A673 (cell line): ENCODE measurements around the gene BMP8B. TPM values are rescaled to one million over a fixed set of nuclear protein-coding genes. Genes with fewer than 3 reads are reported as not detected.

Experiments
- BruUV-seq: library from RNA; stranded (reverse); fragments of 400-500 nt; replicated peaks from 2 replicates; lab custom pipeline; 2021; lab: Mats Ljungman, UMichigan
- CTCF ChIA-PET: fragments of 300-600 bp; sonication (Branson Sonifier 250); formaldehyde crosslinking; loops from one replicate; lab custom pipeline; 2022; ENCODE audit warnings: antibody characterized with exemption; lab: Charles Lee
- POLR2A ChIA-PET: fragments of 300-600 bp; sonication (Branson Sonifier 250); formaldehyde crosslinking; loops from one replicate; lab custom pipeline; 2022; ENCODE audit warnings: antibody characterized with exemption; ENCODE audit not compliant: low non-redundant PET; lab: Charles Lee
- DNase-seq: peaks from one replicate; pipeline ENCODE4 v3.0.0-alpha.2; 2015; ENCODE audit warnings: low spot score
- H3K27ac ChIP-seq: fragments of 200-600 bp; sonication (generic); 2 replicates; pipeline ENCODE4 v1.5.1; 2016; ENCODE audit warnings: mixed run types, low read depth, mild to moderate bottlenecking, mixed read lengths, antibody characterized with exemption, low read length; ENCODE audit not compliant: poor library complexity, severe bottlenecking
- H3K27me3 ChIP-seq: fragments of 200-600 bp; sonication (generic); replicated peaks from 2 replicates; pipeline ENCODE4 v1.6.1; 2017; ENCODE audit warnings: mixed run types, low read depth, mild to moderate bottlenecking, mixed read lengths, antibody characterized with exemption, low read length; ENCODE audit not compliant: insufficient read depth, poor library complexity
- H3K36me3 ChIP-seq: fragments of 200-600 bp; sonication (generic); 2 replicates; pipeline ENCODE4 v1.6.1; 2016; ENCODE audit warnings: mixed run types, mild to moderate bottlenecking, mixed read lengths, antibody characterized with exemption, low read length; ENCODE audit not compliant: insufficient read depth, poor library complexity, severe bottlenecking
- H3K4me1 ChIP-seq: fragments of 200-600 bp; sonication (generic); 2 replicates; pipeline ENCODE4 v1.6.1; 2017; ENCODE audit warnings: mixed run types, mild to moderate bottlenecking, mixed read lengths, antibody characterized with exemption, low read length; ENCODE audit not compliant: insufficient read depth, poor library complexity, severe bottlenecking
- H3K4me3 ChIP-seq: fragments of 200-600 bp; sonication (generic); 2 replicates; pipeline ENCODE4 v1.5.1; 2016; ENCODE audit warnings: low read depth, mixed run types, mild to moderate bottlenecking, mixed read lengths, low read length; ENCODE audit not compliant: poor library complexity, severe bottlenecking
- H3K9me3 ChIP-seq: fragments of 200-600 bp; sonication (generic); 2 replicates; pipeline ENCODE4 v1.6.1; 2016; ENCODE audit warnings: mixed run types, low read depth, mild to moderate bottlenecking, mixed read lengths, antibody characterized with exemption, low read length; ENCODE audit not compliant: poor library complexity, severe bottlenecking
- EZH2 ChIP-seq: fragments of 200-600 bp; sonication (generic); IDR thresholded peaks from 2 replicates; pipeline ENCODE4 v1.6.1; 2017; ENCODE audit warnings: borderline replicate concordance, low read depth, mild to moderate bottlenecking, mixed read lengths, antibody characterized with exemption, low read length; ENCODE audit not compliant: poor library complexity, severe bottlenecking
- intact Hi-C: fragments of 100-400 bp; cut with micrococcal nuclease; formaldehyde crosslinking; loops from one replicate; pipeline ENCODE4 v1.10.0; 2022; ENCODE audit not compliant: unreplicated experiment
- total RNA-seq: library from RNA; stranded (reverse); gene quantifications from 2 replicates; pipeline ENCODE4 v1.2.3, GENCODE V29; 2021
- TF ChIP-seq, protein P1 (sequence below): fragments of 300-800, 200-600 bp; sonication (generic); conservative IDR thresholded peaks from 2 replicates; pipeline ENCODE4 v1.5.1; 2017; ENCODE audit warnings: low read depth, mild to moderate bottlenecking, antibody characterized with exemption, low read length, moderate library complexity, mixed read lengths

The BMP8B gene
- total RNA-seq, 1 experiment from 2014 or later, result 0.06 TPM

DNA sequence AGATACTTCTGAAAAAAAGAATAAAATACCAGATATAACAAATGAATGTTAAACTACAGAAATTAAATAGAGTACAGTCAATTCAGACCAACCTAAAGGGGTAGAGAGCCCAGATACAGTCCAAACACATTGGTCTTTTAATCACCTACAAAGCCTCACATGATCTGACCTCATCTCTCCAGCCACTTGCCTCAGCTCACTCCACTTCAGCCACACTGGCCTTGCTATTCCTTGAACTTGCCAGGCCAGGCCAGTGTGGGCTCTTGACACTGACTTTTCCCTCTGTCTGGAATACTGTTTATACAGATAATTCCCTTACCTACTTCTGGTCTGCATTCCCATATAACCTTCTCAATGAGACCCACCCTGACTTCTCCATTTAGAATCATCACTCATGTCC is 67.0 kb downstream of the BMP8B start:
- POLR2A ChIA-PET, result interaction anchor here (0.6 kb wide), 1 partner anchor 262 kb away, joined by 3 read pairs; no protein-coding TSS in a partner anchor
- TF ChIP-seq EZH2, result no peak
- TF ChIP-seq, protein P1, sequence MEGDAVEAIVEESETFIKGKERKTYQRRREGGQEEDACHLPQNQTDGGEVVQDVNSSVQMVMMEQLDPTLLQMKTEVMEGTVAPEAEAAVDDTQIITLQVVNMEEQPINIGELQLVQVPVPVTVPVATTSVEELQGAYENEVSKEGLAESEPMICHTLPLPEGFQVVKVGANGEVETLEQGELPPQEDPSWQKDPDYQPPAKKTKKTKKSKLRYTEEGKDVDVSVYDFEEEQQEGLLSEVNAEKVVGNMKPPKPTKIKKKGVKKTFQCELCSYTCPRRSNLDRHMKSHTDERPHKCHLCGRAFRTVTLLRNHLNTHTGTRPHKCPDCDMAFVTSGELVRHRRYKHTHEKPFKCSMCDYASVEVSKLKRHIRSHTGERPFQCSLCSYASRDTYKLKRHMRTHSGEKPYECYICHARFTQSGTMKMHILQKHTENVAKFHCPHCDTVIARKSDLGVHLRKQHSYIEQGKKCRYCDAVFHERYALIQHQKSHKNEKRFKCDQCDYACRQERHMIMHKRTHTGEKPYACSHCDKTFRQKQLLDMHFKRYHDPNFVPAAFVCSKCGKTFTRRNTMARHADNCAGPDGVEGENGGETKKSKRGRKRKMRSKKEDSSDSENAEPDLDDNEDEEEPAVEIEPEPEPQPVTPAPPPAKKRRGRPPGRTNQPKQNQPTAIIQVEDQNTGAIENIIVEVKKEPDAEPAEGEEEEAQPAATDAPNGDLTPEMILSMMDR, result no peak
- H3K27me3 ChIP-seq, result peaks cover 32% of the 10 kb centered on the region
- H3K36me3 ChIP-seq, result no peaks in the 10 kb centered on the region
- no peaks in the 10 kb centered on the region for H3K4me1 ChIP-seq
- no TSS peak for BruUV-seq
- H3K27ac ChIP-seq, result no peak overlapping the region
- H3K9me3 ChIP-seq, result no peaks in the 10 kb centered on the region
- intact Hi-C loops, result loop anchor here (2.0 to 5.0 kb wide), 2 partner anchors 113 to 214 kb away; no protein-coding TSS in a partner anchor
- DNase-seq, result no peak
- CTCF ChIA-PET, result no interaction called here
- H3K4me3 ChIP-seq, result no peak overlapping the region

DNA sequence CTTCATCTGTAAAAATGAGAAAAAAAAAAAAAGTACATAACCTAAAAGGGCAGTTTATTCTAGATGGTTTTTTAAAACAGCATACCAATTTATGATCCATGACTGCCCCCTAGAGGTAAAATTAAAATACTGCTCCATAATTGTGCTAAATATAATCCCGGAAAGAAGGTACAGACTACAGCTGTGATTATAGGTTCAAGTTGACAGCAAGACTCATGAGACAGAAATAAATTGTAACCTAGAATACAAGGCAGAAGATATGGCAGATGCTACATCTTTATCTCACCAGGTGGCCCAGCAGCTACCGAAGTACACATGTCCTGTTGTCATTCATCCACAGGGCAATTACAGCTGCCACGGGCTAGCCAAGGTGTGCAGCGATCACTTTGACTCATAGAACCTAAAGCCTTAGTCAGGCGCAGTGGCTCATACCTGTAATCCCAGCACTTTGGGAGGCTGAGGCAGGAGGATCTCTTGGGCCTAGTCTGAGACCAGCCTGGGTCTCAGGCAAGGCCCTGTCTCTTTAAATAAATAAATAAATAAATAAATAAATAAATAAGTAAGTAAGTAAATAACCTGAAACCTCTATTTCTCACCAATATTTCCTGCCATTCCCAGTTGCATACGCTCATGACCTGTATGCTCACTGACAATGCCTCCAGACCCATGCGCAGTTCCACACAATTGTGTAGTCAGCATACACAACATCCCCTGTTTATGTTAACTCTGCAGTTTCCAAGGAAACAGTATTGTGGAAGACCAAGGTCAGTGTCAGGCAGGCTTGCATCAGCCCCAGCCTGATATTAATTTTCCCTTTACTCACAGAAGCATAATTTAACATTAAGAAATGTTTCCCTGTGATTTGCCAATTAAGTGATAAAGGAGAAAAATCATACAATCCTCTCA is 68.3 kb downstream of the BMP8B start:
- DNase-seq, result peak; percentile 81
- ChIA-PET POLR2A (no interaction called here), CTCF (interaction anchor here (0.6 to 1.9 kb wide), 5 partner anchors 49 to 1534 kb away, joined by 3 to 4 read pairs (median 3); no protein-coding TSS in a partner anchor)
- H3K4me3 ChIP-seq, result no peak overlapping the region
- H3K27ac ChIP-seq, result no peak overlapping the region
- no peaks in the 10 kb centered on the region for H3K4me1 ChIP-seq
- no peaks in the 10 kb centered on the region for H3K36me3 ChIP-seq
- H3K27me3 ChIP-seq, result peaks cover 20% of the 10 kb centered on the region
- intact Hi-C loops, result loop anchor here (2.0 to 5.0 kb wide), 2 partner anchors 112 to 213 kb away; no protein-coding TSS in a partner anchor
- no peaks in the 10 kb centered on the region for H3K9me3 ChIP-seq
- BruUV-seq, result no TSS peak
- no peak for TF ChIP-seq EZH2
- TF ChIP-seq, protein P1, result peak; percentile 79

DNA sequence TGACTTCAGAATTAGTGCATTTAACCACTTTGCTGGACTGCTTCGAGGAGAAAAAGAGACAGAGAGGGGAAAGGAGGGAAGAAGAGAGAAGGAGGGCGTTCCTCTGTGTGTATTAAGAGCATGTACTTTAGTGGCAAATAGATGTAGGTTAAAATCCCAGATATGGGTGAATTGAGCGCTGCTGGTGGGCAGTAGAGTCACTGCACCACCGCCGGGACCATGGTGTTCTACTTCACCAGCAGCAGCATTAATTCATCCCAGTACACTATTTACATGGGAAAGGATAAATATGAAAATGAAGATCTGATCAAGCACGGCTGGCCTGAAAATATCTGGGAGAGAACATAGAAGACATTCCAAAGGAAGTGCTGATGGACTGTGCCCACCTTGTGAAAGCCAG is 70.9 kb downstream of the BMP8B start:
- H3K27ac ChIP-seq, result no peak overlapping the region
- no peak for TF ChIP-seq EZH2
- TF ChIP-seq, protein P1, result no peak
- no peaks in the 10 kb centered on the region for H3K9me3 ChIP-seq
- BruUV-seq, result no TSS peak
- no peaks in the 10 kb centered on the region for H3K36me3 ChIP-seq
- peaks cover 4% of the 10 kb centered on the region for H3K27me3 ChIP-seq
- intact Hi-C loops, result loop anchor here (10.0 kb wide), 1 partner anchor 623 kb away; no protein-coding TSS in a partner anchor
- CTCF ChIA-PET, result no interaction called here
- no peak overlapping the region for H3K4me3 ChIP-seq
- H3K4me1 ChIP-seq, result no peaks in the 10 kb centered on the region
- no peak for DNase-seq
- POLR2A ChIA-PET, result no interaction called here
